Endothelial cell of umbilical vein (primary cell): Measurements from ENCODE around the gene MITD1. TPM values are rescaled to one million over a fixed set of nuclear protein-coding genes. Genes with fewer than 3 reads are reported as not detected.

Experiments used
- BruUV-seq: library from RNA; stranded (reverse); fragments of 400-500 nt; replicated peaks from 2 replicates; lab custom pipeline; 2021; lab: Mats Ljungman, UMichigan
- CTCF ChIA-PET: fragments of 300-600, 350-600 bp; sonication (Branson Sonifier 250); formaldehyde crosslinking; loops from one replicate; lab custom pipeline; 2021; ENCODE audit warnings: antibody characterized with exemption, inconsistent platforms; lab: Charles Lee
- POLR2A ChIA-PET: fragments of 300-600, 350-600 bp; sonication (Branson Sonifier 250); formaldehyde crosslinking; loops from one replicate; lab custom pipeline; 2021; ENCODE audit warnings: antibody characterized with exemption, inconsistent platforms; lab: Charles Lee
- DNase-seq: peaks from one replicate; pipeline ENCODE4 v3.0.0-alpha.2; 2011; ENCODE audit warnings: low read depth, low spot score
- FAIRE-seq: peaks from 2 replicates; lab custom pipeline; 2011; peaks lifted over from hg19 to GRCh38; lab: Jason Lieb, UNC
- H2AFZ ChIP-seq: 2 replicates; pipeline ENCODE4 v1.6.0; 2012; ENCODE audit warnings: low read depth, low read length, control low read depth, inconsistent platforms
- H3K27ac ChIP-seq: 2 replicates; pipeline ENCODE4 v1.5.1; 2011; ENCODE audit warnings: low read depth, mild to moderate bottlenecking, control low read depth, low read length, moderate library complexity; ENCODE audit not compliant: insufficient read depth
- H3K27me3 ChIP-seq, 2 experiments: 2 replicates each; pipeline versions ENCODE4 v1.6.0 to v1.6.1; 2011; ENCODE audit warnings: low read length in 2 of 2, mixed read lengths in 1 of 2; ENCODE audit not compliant: control insufficient read depth in 2 of 2, insufficient read depth in 2 of 2
- H3K36me3 ChIP-seq, 2 experiments: 2 replicates in 1 of 2; 3 replicates in 1 of 2; pipeline ENCODE4 v1.5.1; 2011; ENCODE audit warnings: low read length in 2 of 2, mild to moderate bottlenecking in 1 of 2, moderate library complexity in 1 of 2; ENCODE audit not compliant: control insufficient read depth in 2 of 2, insufficient read depth in 2 of 2; ENCODE audit errors: extremely low read depth in 1 of 2
- H3K4me1 ChIP-seq: 3 replicates; pipeline ENCODE4 v1.5.1; 2011; ENCODE audit warnings: mild to moderate bottlenecking, low read length; ENCODE audit not compliant: control insufficient read depth, insufficient read depth; ENCODE audit errors: extremely low read depth
- H3K4me2 ChIP-seq: 2 replicates; pipeline ENCODE4 v1.6.1; 2011; ENCODE audit warnings: low read length, control low read depth, mixed read lengths; ENCODE audit not compliant: insufficient read depth
- H3K4me3 ChIP-seq, 3 experiments: fragments of 200-600 bp in 1 of 3; sonication (generic), shearing (Covaris generic) in 1 of 3; replicated peaks in 1 of 3; 2 replicates each; pipeline ENCODE4 v1.5.1; 2011 to 2016; ENCODE audit warnings: control low read depth in 3 of 3, low read length in 3 of 3, mild to moderate bottlenecking in 2 of 3, inconsistent platforms in 1 of 3, low read depth in 1 of 3, moderate library complexity in 1 of 3; ENCODE audit not compliant: insufficient read depth in 1 of 3
- H3K79me2 ChIP-seq: 2 replicates; pipeline ENCODE4 v1.6.0; 2012; ENCODE audit warnings: low read length, inconsistent platforms; ENCODE audit not compliant: control insufficient read depth, insufficient read depth
- H3K9ac ChIP-seq: replicated peaks from 2 replicates; pipeline ENCODE3; 2011; ENCODE audit warnings: low read length, control low read depth; ENCODE audit not compliant: insufficient read depth; ENCODE audit errors: extremely low read depth
- H3K9me1 ChIP-seq: replicated peaks from 3 replicates; pipeline ENCODE4 v1.6.0; 2011; ENCODE audit warnings: mild to moderate bottlenecking, low read length; ENCODE audit not compliant: control insufficient read depth, insufficient read depth; ENCODE audit errors: extremely low read depth
- H3K9me3 ChIP-seq: replicated peaks from 2 replicates; pipeline ENCODE4 v1.5.1; 2012; ENCODE audit warnings: low read length, inconsistent platforms; ENCODE audit not compliant: control insufficient read depth, insufficient read depth
- H4K20me1 ChIP-seq: replicated peaks from 2 replicates; pipeline ENCODE3; 2011; ENCODE audit warnings: mild to moderate bottlenecking, low read length; ENCODE audit not compliant: control insufficient read depth, insufficient read depth; ENCODE audit errors: extremely low read depth
- CTCF ChIP-seq, 2 donors: IDR thresholded peaks; 1 replicate in 1 of 2; 2 replicates in 1 of 2; pipeline ENCODE4 v1.5.1; 2011; ENCODE audit warnings: low read length in 2 of 2, mild to moderate bottlenecking in 2 of 2, moderate library complexity in 2 of 2, control low read depth in 1 of 2, inconsistent platforms in 1 of 2, low read depth in 1 of 2; ENCODE audit not compliant: insufficient read depth in 1 of 2; ENCODE audit errors: extremely low read depth in 1 of 2
- EZH2 ChIP-seq: IDR thresholded peaks from 2 replicates; pipeline ENCODE4 v1.6.1; 2012; ENCODE audit warnings: borderline replicate concordance, low read depth, mild to moderate bottlenecking, moderate library complexity, low read length, inconsistent platforms; ENCODE audit not compliant: severe bottlenecking
- FOS ChIP-seq: IDR thresholded peaks from 2 replicates; pipeline ENCODE4 v1.6.1; 2011; ENCODE audit warnings: mild to moderate bottlenecking, low read length, moderate library complexity, borderline replicate concordance; ENCODE audit not compliant: insufficient read depth
- GATA2 ChIP-seq: IDR thresholded peaks from 2 replicates; pipeline ENCODE4 v1.7.0; 2011; ENCODE audit warnings: low read depth, mild to moderate bottlenecking, moderate library complexity, mixed read lengths, low read length; ENCODE audit not compliant: insufficient read length, insufficient read depth
- JUN ChIP-seq: IDR thresholded peaks from 2 replicates; pipeline ENCODE4 v1.6.1; 2011; ENCODE audit warnings: borderline replicate concordance, low read depth; ENCODE audit not compliant: insufficient read length, insufficient read depth
- MYC ChIP-seq: IDR thresholded peaks from one replicate; pipeline ENCODE4 v1.6.1; 2011; ENCODE audit warnings: mild to moderate bottlenecking, low read depth, low read length
- POLR2A ChIP-seq: IDR thresholded peaks from 2 replicates; pipeline ENCODE4 v1.6.1; 2012; ENCODE audit warnings: low read depth, mild to moderate bottlenecking, control low read depth, low read length
- POLR2AphosphoS5 ChIP-seq: IDR thresholded peaks from 2 replicates; pipeline ENCODE4 v1.6.1; 2012; ENCODE audit warnings: low read depth, mild to moderate bottlenecking, control low read depth, low read length, moderate library complexity; ENCODE audit not compliant: insufficient read depth
- dilution Hi-C: fragments of 300-500 bp; cut with MboI; formaldehyde crosslinking; loops from one replicate; pipeline ENCODE4 v1.15.0; 2019; ENCODE audit warnings: low sequenced_read_pairs; ENCODE audit not compliant: extremely low pct_ligation_motif_present
- intact Hi-C: fragments of 100-400 bp; cut with micrococcal nuclease; formaldehyde crosslinking; loops from one replicate; pipeline ENCODE4 v1.10.0; 2022
- polyA plus RNA-seq, 4 experiments: library from polyadenylated mRNA; depleted of rRNA in 3 of 4; stranded (reverse) in 3 of 4; unstranded in 1 of 4; fragments of >200 nt; gene quantifications; 2 replicates each; pipeline versions ENCODE4 v1.2.1 to v1.2.3, GENCODE V29; 2011 to 2012; ENCODE audit warnings: missing spikeins in 1 of 4
- total RNA-seq: library from RNA; stranded (reverse); gene quantifications from 2 replicates; pipeline ENCODE4 v1.2.3, GENCODE V29; 2021
- TF ChIP-seq, protein P1 (sequence below): IDR thresholded peaks from 2 replicates; pipeline ENCODE4 v1.6.1; 2011; ENCODE audit not compliant: insufficient read depth, insufficient read length

The MITD1 gene
- total and polyA plus RNA-seq, 2 donors (not counting 3 experiments of a cell fraction or from before 2014, with no cell fraction given), result 11.1 to 30.0 TPM

GRCh38 chr2:99171377-99172140 is 9.3 kb downstream of the MITD1 start:
- no peak for FAIRE-seq
- Histone ChIP-seq H2AFZ (no peak overlapping the region), H3K27ac (no peak overlapping the region), H3K4me2 (no peak overlapping the region), H4K20me1 (no peaks in the 10 kb centered on the region), H3K9ac (no peak overlapping the region), H3K9me3 (no peaks in the 10 kb centered on the region), H3K36me3 (peaks cover 11 to 13% of the 10 kb centered on the region in 2 experiments), H3K9me1 (no peaks in the 10 kb centered on the region), H3K4me1 (no peaks in the 10 kb centered on the region), H3K79me2 (peaks cover 9% of the 10 kb centered on the region), H3K27me3 (no peaks in the 10 kb centered on the region), H3K4me3 (no peak overlapping the region)
- ChIA-PET POLR2A (no interaction called here), CTCF (no interaction called here)
- DNase-seq, result no peak
- dilution Hi-C loops (no loop called here), intact Hi-C loops (no loop called here)
- no TSS peak for BruUV-seq
- TF ChIP-seq POLR2AphosphoS5 (no peak), POLR2A (no peak), JUN (no peak), CTCF (IDR thresholded peaks at IDR 0.05; ENCODE audit: extremely low read depth in 1 of 2, insufficient read depth in 1 of 2, low read depth in 1 of 2, low read length in 2 of 2) (no peak), EZH2 (no peak), FOS (no peak), GATA2 (no peak), MYC (no peak)
- TF ChIP-seq, protein P1, sequence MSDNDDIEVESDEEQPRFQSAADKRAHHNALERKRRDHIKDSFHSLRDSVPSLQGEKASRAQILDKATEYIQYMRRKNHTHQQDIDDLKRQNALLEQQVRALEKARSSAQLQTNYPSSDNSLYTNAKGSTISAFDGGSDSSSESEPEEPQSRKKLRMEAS, result no peak
